HG02571 (cell line): ENCODE data around the gene RPL36AL.

Experiments used
- ATAC-seq: cut with Tn5 transposase; IDR thresholded peaks from one replicate; pipeline ENCODE4 v1.9.1; 2021; ENCODE audit warnings: mild to moderate bottlenecking, moderate library complexity; ENCODE audit not compliant: unreplicated experiment

The RPL36AL gene

GRCh38 chr14:49582113-49582977 is 38.1 kb downstream of the RPL36AL start:
- no peak for ATAC-seq

GRCh38 chr14:49581209-49582112 is 39.0 kb downstream of the RPL36AL start:
- no peak for ATAC-seq

- no peak for ATAC-seq
These were observed 40.6 kb downstream of the RPL36AL start for GRCh38 chr14:49579841-49580240.

- no peak for ATAC-seq
These were observed 42.3 kb downstream of the RPL36AL start for GRCh38 chr14:49578141-49578540.

- no peak for ATAC-seq
These were observed 46.4 kb downstream of the RPL36AL start for GRCh38 chr14:49574038-49574437.

GRCh38 chr14:49569281-49569680 is 51.1 kb downstream of the RPL36AL start:
- ATAC-seq, result no peak
